Dendritic cell treated with granulocyte-macrophage colony-stimulating factor and Interleukin-4, amounts not matched to agents 40 ng/mL and 50 ng/mL, for 4 days (primary cell): ENCODE data around the gene SRP68.
"Not testable (repeated sequence)": the region's sequence is repeated elsewhere in the genome, so short reads cannot be mapped to it uniquely, and the experiment has no call there.

Source experiments
- H3K27ac Mint-ChIP-seq: one replicate; pipeline ENCODE4 v1.8.0; 2022; ENCODE audit warnings: mild to moderate bottlenecking, mixed read lengths
- H3K27me3 Mint-ChIP-seq: one replicate; pipeline ENCODE4 v1.8.0; 2022; ENCODE audit warnings: mild to moderate bottlenecking, mixed read lengths
- H3K36me3 Mint-ChIP-seq: one replicate; pipeline ENCODE4 v1.8.0; 2022; ENCODE audit warnings: low read depth, mixed read lengths
- H3K4me1 Mint-ChIP-seq: one replicate; pipeline ENCODE4 v1.8.0; 2022; ENCODE audit warnings: low read depth, mixed read lengths
- H3K4me3 Mint-ChIP-seq: one replicate; pipeline ENCODE4 v1.8.0; 2022; ENCODE audit warnings: mild to moderate bottlenecking, moderate library complexity, mixed read lengths
- H3K9me3 Mint-ChIP-seq: one replicate; pipeline ENCODE4 v1.8.0; 2022; ENCODE audit warnings: mixed read lengths
- intact Hi-C: fragments of 100-400 bp; cut with micrococcal nuclease; formaldehyde crosslinking; loops from one replicate; pipeline ENCODE4 v1.15.0; 2022

The SRP68 gene

DNA sequence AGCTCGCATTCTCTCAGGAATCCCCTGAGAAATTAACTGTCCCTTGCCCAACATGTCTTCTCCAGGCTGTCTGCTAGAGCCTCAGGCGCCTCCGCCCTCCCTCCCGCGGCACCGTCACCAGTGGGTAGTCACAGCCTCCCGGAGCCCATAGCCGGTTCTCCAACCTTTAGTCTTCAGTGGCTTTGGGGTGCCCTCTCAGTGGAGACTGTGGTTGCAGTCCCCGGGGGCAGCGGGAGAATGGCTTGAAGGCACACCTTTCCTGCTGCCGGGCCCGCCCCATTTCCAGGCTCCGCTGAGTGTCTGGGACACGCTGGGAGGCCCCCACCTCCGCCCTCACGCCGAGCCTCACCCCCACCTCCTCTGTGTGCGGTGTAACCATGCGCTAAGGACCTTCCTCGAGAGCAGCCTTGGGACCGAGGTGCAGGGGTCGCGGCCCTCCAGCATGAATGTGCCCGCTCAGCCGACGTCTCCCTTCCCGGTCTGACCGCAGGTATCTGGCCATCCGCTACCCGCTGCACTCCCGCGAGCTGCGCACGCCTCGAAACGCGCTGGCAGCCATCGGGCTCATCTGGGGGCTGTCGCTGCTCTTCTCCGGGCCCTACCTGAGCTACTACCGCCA is 3.9 kb upstream of the SRP68 start:
- no peaks in the 10 kb centered on the region for H3K9me3 Mint-ChIP-seq
- H3K4me3 Mint-ChIP-seq: no peak overlapping the region
- intact Hi-C loops: no loop called here
- H3K36me3 Mint-ChIP-seq: peaks cover 11% of the 10 kb centered on the region
- H3K4me1 Mint-ChIP-seq: peaks cover 43% of the 10 kb centered on the region
- peaks cover 79% of the 10 kb centered on the region for H3K27me3 Mint-ChIP-seq
- no peak overlapping the region for H3K27ac Mint-ChIP-seq

DNA sequence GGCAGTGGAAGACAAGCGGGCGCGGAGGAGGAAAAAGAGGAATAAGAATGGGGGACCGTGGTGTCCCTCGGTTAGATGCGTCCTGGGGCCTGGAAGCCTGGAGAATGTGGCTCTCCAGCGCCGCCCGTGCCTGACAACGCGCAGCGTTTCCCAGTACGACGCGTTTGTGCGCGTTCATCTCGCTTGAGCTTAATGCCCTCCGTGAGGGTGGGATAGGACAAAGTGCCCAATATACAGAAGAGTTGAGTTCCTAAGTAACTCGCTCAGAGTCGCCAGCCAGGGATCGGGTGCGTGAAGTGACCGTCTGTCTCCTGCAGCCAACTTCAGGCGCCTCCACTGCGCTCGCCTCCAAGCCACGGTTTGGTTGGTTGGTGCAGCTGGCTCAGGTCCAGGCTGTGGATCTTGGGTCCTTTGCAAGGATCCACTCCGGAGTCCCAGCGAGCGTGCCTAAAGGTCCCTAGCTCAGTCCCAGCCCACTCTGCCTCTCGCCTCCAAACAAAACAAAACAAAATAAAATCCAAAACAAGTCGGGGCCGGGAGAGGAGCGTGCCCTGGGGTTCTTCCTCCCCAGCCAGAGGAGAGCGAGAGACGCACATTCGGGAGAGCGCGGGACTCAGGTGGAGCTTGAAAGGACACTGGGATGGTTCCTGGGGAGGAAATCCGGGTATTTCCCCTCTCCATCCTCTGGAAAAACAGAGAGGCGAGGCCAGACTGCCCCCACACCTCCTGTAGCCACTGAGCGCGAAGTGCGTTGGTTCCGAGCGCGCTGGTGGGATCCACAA is 3.2 kb upstream of the SRP68 start:
- peak overlapping the region; percentile 65 for H3K4me3 Mint-ChIP-seq
- H3K4me1 Mint-ChIP-seq: peaks cover 48% of the 10 kb centered on the region
- H3K27me3 Mint-ChIP-seq: peaks cover 73% of the 10 kb centered on the region
- no peak overlapping the region for H3K27ac Mint-ChIP-seq
- intact Hi-C loops: no loop called here
- H3K9me3 Mint-ChIP-seq: no peaks in the 10 kb centered on the region
- H3K36me3 Mint-ChIP-seq: peaks cover 11% of the 10 kb centered on the region

DNA sequence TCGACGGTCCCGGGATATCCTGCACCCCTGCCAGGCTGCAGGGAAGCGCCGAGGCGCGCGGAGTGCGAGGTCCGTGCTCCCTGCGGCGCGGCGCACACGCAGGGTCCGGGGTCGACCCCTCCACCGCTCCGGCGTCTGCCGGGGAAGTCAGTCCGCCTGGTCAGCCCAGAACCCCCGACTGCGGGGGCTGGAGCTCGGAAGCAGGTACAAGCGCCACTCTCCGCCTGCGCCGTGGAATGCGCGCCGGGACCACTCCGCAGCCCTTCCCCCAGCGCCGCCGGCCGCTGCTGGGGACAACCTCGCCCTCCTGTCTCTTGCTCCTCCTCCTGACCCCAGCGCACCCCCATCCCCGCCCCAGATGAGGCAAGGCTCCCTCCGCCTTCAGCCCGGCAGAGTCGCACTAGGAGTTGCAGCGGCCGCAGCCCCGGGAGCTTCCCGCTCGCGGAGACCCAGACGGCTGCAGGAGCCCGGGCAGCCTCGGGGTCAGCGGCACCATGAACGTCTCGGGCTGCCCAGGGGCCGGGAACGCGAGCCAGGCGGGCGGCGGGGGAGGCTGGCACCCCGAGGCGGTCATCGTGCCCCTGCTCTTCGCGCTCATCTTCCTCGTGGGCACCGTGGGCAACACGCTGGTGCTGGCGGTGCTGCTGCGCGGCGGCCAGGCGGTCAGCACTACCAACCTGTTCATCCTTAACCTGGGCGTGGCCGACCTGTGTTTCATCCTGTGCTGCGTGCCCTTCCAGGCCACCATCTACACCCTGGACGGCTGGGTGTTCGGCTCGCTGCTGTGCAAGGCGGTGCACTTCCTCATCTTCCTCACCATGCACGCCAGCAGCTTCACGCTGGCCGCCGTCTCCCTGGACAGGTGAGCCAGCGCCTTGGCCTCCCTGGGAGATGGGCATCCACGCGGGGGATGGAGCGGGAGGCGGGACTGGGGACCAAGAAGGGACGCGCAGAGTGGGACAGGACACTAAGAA is 2.4 kb upstream of the SRP68 start, which contains the start of gene GALR2:
GALR2 (plus strand) TSS at position 392 of the 974 bp plus-strand sequence; CDS start at position 495, 103 bp downstream.
- H3K27ac Mint-ChIP-seq: no peak within 1 kb of the TSS
- peaks cover 64% of the 10 kb centered on the region for H3K27me3 Mint-ChIP-seq
- peaks cover 17% of the 10 kb centered on the region for H3K36me3 Mint-ChIP-seq
- H3K4me1 Mint-ChIP-seq: peaks cover 55% of the 10 kb centered on the region
- H3K4me3 Mint-ChIP-seq: peak within 1 kb of the TSS; percentile 65
- no peaks in the 10 kb centered on the region for H3K9me3 Mint-ChIP-seq
- intact Hi-C loops: no loop called here

DNA sequence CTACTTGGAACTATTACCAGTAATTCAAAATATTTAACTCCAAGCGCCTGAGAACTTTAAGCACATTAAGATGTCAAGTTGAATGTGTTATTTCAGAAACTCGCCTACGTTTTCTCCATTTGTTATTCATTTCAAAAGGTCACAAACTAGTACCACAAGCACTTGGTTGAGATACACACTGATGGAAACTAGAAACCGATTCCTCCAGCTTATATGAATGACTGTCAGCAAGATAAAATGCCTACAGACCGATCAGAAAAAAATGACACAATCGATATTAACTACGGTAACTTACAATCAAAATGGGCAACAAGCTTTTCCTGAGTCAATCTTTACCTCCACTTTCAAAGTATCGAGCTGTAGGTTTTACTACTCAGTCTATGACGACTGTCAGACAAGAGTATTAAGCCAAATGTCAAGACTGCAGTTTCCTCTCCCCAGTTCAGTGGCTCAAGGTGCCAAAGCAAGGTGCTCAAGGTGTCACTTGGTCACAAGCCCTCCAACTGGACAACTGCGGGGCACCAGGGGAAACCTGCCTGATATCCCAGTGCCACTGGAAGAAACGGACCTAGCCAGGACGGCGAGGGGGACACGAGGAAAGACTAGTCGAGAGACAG is 678 bp downstream of the SRP68 start:
- intact Hi-C loops: no loop called here
- Mint-ChIP-seq H3K4me1 (peaks cover 36% of the 10 kb centered on the region), H3K4me3 (peak overlapping the region; percentile 92)

DNA sequence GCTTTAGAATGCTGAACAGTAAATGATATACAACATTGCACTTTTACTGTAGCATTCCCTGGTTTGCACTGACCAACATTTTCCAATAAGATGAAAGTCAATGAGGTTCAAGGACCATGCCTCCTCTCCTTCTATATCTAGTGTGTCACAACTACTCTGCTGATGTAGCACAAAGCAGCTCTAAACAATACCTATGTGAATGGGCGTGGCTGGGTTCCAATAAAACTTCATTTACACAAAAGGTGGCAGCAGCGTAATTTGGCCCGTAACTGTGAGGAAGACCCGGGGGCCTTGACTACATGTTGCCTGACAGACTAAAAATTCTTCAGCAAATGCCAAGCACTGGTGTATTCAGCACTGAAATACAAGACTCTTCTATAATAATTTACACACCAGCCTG is 6.5 kb downstream of the SRP68 start:
- H3K27ac Mint-ChIP-seq: no peak overlapping the region
- intact Hi-C loops: no loop called here
- H3K36me3 Mint-ChIP-seq: peaks cover 88% of the 10 kb centered on the region

More for the DNA sequence above, 678 bp downstream of the SRP68 start:
- H3K27ac Mint-ChIP-seq: peak overlapping the region; percentile 88
- H3K9me3 Mint-ChIP-seq: no peaks in the 10 kb centered on the region
- peaks cover 41% of the 10 kb centered on the region for H3K36me3 Mint-ChIP-seq
- peaks cover 33% of the 10 kb centered on the region for H3K27me3 Mint-ChIP-seq

DNA sequence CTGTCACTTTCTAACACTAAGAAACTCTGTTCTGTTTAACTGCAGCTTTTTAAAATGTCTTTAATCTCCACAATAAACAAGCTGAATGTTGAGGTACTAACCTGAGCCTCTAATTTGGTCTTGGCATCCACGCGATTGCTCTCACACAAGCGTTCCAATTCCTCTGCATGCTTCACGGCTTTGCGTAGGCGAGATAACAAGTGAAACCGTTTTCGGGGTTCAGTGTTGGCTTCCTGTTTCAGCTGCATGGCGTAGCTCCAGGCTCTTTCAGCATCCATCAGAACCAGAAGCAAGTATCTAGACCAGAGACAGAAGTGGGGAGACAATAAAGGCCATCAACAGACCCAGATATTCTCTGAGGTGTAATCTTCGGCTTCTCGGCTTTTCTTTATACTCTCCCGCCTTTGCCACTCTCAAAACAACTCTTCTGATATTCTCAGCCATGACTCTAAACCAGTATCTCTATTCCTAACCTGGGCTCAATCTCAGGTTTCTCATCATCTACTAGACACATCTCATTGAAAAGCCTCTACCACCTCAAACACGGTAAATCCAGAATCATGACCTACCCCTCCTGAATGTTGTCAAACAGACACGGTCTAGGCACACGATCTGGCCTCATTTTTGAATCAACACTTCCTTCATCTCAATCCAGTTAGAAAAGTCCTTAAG is 8.3 kb downstream of the SRP68 start:
- H3K4me3 Mint-ChIP-seq: no peak overlapping the region
- intact Hi-C loops: no loop called here
- no peaks in the 10 kb centered on the region for H3K4me1 Mint-ChIP-seq
- peaks cover 99% of the 10 kb centered on the region for H3K36me3 Mint-ChIP-seq
- H3K9me3 Mint-ChIP-seq: no peaks in the 10 kb centered on the region
- H3K27me3 Mint-ChIP-seq: no peaks in the 10 kb centered on the region
- H3K27ac Mint-ChIP-seq: no peak overlapping the region

More for the DNA sequence above, 6.5 kb downstream of the SRP68 start:
- peaks cover 9% of the 10 kb centered on the region for H3K4me1 Mint-ChIP-seq
- H3K27me3 Mint-ChIP-seq: no peaks in the 10 kb centered on the region
- H3K4me3 Mint-ChIP-seq: no peak overlapping the region
- no peaks in the 10 kb centered on the region for H3K9me3 Mint-ChIP-seq

DNA sequence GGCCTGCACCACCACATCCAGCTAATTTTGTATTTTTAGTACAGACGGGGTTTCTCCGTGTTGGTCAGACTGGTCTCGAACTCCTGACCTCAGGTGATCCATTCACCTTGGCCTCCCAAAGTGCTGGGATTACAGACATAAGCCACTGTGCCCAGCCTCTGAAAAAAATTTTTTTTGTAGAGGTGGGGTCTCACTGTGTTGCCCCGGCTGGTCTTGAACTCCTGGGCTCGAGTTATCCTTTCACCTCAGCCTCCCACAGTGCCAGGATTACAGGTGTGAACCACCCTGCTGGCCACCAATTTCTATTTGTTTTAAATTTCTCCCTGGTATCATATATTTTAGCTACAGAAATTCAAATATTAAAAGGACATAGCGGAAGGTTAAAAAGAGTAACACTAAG is 14.1 kb downstream of the SRP68 start:
- intact Hi-C loops, H3K27me3 Mint-ChIP-seq, H3K27ac Mint-ChIP-seq, H3K4me1 Mint-ChIP-seq, H3K4me3 Mint-ChIP-seq, H3K9me3 Mint-ChIP-seq: not testable (repeated sequence)
- peaks cover 100% of the 10 kb centered on the region for H3K36me3 Mint-ChIP-seq

DNA sequence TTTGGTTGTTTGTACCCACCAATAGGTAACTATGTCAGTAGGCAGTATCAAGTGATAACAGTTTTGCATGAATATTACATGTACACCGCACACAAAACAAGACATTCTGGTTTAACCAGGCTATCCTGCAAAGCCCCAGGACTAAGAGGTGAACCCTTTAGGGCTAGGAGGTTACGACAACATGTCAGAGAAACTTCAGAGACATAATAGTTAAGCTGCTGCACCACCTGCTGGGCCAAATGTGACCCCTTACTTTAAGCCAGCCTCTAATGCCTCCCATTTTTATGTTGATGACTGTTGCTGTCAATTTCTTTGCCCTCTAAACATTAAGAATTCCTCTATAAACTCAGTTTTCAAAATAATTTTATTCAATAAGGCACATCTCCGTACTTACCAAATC is 15.4 kb downstream of the SRP68 start:
- Mint-ChIP-seq H3K9me3 (no peaks in the 10 kb centered on the region), H3K4me3 (no peak overlapping the region), H3K27ac (no peak overlapping the region), H3K27me3 (no peaks in the 10 kb centered on the region), H3K4me1 (peaks cover 10% of the 10 kb centered on the region), H3K36me3 (peaks cover 96% of the 10 kb centered on the region)
- intact Hi-C loops: no loop called here

DNA sequence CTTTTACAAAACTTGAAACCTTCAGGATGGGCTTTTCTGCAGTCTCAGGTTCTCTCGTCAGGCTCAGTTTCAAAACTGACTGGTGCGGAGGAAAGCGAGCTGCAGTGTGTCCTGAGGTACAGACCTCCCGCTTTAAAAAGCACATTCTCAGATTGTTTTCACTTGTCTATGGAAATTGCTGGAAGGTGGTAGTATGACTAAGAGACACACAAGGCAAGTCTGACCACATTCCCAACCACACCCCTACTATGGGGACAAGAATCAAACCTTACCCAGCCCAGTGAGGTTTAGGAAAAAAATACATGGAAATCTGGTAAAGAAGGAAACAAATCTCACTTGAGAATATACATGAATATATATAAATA is 18.2 kb downstream of the SRP68 start:
- Mint-ChIP-seq H3K9me3 (no peaks in the 10 kb centered on the region), H3K4me1 (peaks cover 27% of the 10 kb centered on the region), H3K4me3 (no peak overlapping the region), H3K27me3 (no peaks in the 10 kb centered on the region), H3K27ac (no peak overlapping the region), H3K36me3 (peaks cover 96% of the 10 kb centered on the region)
- intact Hi-C loops: no loop called here

DNA sequence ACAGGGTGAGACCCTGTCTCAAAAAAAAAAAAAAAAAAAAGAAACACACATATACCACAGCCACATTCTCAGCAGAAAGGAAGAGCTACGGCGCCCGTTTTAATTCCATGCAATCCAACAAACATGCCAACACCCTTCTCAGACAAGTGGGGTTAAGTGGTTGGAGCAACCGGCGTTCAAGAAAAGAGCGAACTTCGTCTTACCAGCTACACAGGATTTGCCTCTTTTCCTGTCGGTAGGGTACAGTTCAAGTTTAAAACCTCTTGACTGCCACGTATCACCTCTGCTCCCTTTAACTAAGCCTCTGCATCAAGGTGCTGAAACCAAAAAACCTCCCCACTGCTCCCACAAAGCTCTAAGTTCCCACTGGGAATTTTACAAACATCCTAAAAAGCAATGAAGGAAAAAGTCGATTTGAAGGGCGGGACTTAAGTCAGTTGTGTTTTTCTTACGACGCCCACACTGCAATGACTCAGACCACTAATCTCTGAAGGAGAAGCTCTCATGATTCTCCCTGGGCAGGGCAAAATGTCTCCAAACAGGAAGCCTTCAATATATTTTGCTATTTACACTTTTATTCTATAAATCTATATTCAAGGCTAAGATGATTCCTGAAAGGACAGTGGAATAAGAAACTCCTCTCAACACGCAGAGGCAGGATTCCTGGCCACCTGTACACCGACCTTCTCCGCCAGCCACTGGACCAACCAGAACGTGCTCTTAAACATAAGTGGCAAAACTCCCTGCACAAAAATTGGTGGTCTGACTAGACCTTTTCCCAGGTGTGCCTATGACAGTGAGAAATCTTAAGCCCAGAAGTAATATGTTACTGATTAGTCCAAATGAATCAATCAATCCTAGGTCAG is 18.8 kb downstream of the SRP68 start:
- Mint-ChIP-seq H3K27me3 (no peaks in the 10 kb centered on the region), H3K36me3 (peaks cover 96% of the 10 kb centered on the region), H3K4me3 (no peak overlapping the region), H3K27ac (no peak overlapping the region), H3K4me1 (peaks cover 33% of the 10 kb centered on the region), H3K9me3 (no peaks in the 10 kb centered on the region)
- intact Hi-C loops: no loop called here

DNA sequence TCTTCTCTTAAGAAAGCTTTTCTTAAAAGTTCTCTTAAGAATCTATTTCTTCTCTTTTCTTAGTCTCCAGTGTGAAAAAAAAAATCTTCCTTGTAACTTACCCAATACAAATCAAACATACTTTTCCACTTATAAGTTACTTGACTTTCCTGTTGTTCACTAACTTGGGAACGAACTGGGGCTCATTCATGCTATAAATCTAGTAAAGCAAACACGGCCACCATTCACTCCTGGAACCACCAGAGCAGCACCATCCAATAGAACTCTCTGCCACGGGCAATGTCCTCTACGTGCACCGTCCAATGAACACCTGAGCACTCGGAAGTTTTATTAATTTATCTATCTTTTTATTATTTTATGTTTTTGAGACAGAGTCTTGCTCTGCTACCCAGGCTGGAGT is 20.8 kb downstream of the SRP68 start:
- Mint-ChIP-seq H3K36me3 (peaks cover 95% of the 10 kb centered on the region), H3K4me1 (peaks cover 42% of the 10 kb centered on the region), H3K27ac (peak overlapping the region; percentile 18), H3K27me3 (no peaks in the 10 kb centered on the region), H3K4me3 (no peak overlapping the region), H3K9me3 (no peaks in the 10 kb centered on the region)
- intact Hi-C loops: no loop called here

DNA sequence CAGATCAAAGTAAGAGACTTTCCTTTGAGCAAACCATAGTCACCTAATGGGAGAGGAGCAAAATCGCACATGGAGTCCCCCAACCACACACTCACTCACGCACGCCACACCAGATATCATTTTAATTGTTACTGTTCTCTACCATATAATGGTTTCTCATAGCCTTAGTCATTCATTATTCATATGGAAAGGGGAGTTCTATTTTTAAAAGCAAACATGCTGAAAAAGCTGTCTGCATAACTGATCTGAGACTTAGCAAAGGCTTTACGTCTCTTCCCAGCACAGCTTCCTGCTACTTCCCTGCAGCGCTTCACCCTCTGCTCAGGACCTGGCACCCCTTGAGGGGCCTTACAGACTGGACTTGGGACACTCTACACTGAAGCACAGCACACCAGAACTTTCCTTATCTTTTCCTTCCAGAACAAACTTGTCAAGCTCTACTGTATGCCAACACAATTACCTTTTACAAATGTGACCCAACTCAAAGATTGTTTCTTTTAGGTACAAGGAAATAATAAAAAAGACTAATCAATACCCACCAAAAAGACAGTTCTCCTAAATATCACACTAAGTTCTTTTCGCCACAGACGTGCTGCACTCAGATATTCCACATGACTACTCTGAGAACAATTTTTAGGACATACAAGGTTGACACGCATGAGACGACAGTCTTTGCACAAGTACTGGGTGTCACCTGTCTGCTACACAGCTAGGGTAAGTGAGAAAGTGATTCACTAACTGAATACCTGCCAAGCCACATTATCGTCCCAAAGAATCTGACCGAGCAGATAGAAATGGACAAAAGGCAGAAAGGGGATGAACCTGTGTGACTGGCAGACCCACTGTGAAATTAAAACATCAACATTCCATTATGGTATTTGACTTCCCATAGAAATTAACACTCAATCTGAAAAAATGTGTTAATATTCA is 21.5 kb downstream of the SRP68 start:
- intact Hi-C loops: no loop called here
- H3K27ac Mint-ChIP-seq: no peak overlapping the region
- H3K4me1 Mint-ChIP-seq: peaks cover 49% of the 10 kb centered on the region
- H3K36me3 Mint-ChIP-seq: peaks cover 95% of the 10 kb centered on the region
- no peaks in the 10 kb centered on the region for H3K9me3 Mint-ChIP-seq
- no peaks in the 10 kb centered on the region for H3K27me3 Mint-ChIP-seq
- no peak overlapping the region for H3K4me3 Mint-ChIP-seq
